B cell (primary cell): Measurements from ENCODE around the gene DAO. TPM values are rescaled to one million over a fixed set of nuclear protein-coding genes. Genes with fewer than 3 reads are reported as not detected.

ENCODE experiments used
- ATAC-seq: fragments of 200-7000 bp; cut with Tn5 transposase; one replicate; pipeline ENCODE4 v1.10.0; 2021; ENCODE audit warnings: low read depth, mild to moderate bottlenecking, moderate number of reproducible peaks, moderate library complexity
- CTCF ChIA-PET: fragments of 350-600 bp; sonication (Branson Sonifier 250); formaldehyde crosslinking; loops from one replicate; lab custom pipeline; 2021; ENCODE audit warnings: antibody characterized with exemption, inconsistent platforms; lab: Charles Lee
- POLR2A ChIA-PET: fragments of 350-600 bp; sonication (Branson Sonifier 250); formaldehyde crosslinking; loops from one replicate; lab custom pipeline; 2021; ENCODE audit warnings: antibody characterized with exemption; lab: Charles Lee
- DNase-seq: peaks from one replicate; pipeline ENCODE4 v3.0.0; 2013
- H2AFZ ChIP-seq: 2 replicates; pipeline ENCODE4 v1.6.1; 2012; ENCODE audit warnings: mild to moderate bottlenecking, low read depth, low read length; ENCODE audit not compliant: insufficient read depth, poor library complexity, severe bottlenecking
- H3K27ac ChIP-seq, 2 donors: 1 replicate in 1 of 2; 2 replicates in 1 of 2; pipeline ENCODE4 v1.5.1; 2012 to 2013; ENCODE audit warnings: low read length in 2 of 2, mild to moderate bottlenecking in 2 of 2, moderate library complexity in 1 of 2
- H3K27me3 ChIP-seq, 4 experiments: fragments of 200-600 bp in 1 of 4; sonication (generic) in 1 of 4; replicated peaks in 1 of 4; 1 replicate in 2 of 4; 2 replicates in 2 of 4; pipeline versions ENCODE4 v1.6.1 to v1.7.0; 2013 to 2016; ENCODE audit warnings: low read length in 3 of 4, mild to moderate bottlenecking in 2 of 4, mixed read lengths in 1 of 4, moderate library complexity in 1 of 4; ENCODE audit not compliant: insufficient read depth in 4 of 4, control insufficient read depth in 3 of 4; ENCODE audit errors: control extremely low read depth in 1 of 4
- H3K36me3 ChIP-seq, 2 experiments: replicated peaks in 1 of 2; 1 replicate in 1 of 2; 2 replicates in 1 of 2; pipeline versions ENCODE4 v1.6.1 to v1.7.1; 2013; ENCODE audit warnings: low read length in 1 of 2; ENCODE audit not compliant: insufficient read depth in 2 of 2, control insufficient read depth in 1 of 2; ENCODE audit errors: control extremely low read depth in 1 of 2, extremely low read depth in 1 of 2
- H3K4me1 ChIP-seq, 2 donors: fragments of 200-600 bp in 1 of 2; sonication (generic) in 1 of 2; 1 replicate in 1 of 2; 2 replicates in 1 of 2; pipeline versions ENCODE4 v1.5.1 to v1.6.1; 2013 to 2017; ENCODE audit warnings: low read length in 2 of 2; ENCODE audit not compliant: control insufficient read depth in 2 of 2, insufficient read depth in 2 of 2
- H3K4me2 ChIP-seq: replicated peaks from 2 replicates; pipeline ENCODE3; 2012; ENCODE audit warnings: mild to moderate bottlenecking, low read depth, low read length; ENCODE audit not compliant: poor library complexity, severe bottlenecking
- H3K4me3 ChIP-seq, 5 experiments: fragments of 200-600 bp in 1 of 5; sonication (generic) in 1 of 5; 1 replicate in 3 of 5; 2 replicates in 2 of 5; pipeline versions ENCODE4 v1.5.1 to v1.7.0; 2011 to 2016; ENCODE audit warnings: low read length in 4 of 5, mild to moderate bottlenecking in 4 of 5, low read depth in 2 of 5, control low read depth in 1 of 5, moderate library complexity in 1 of 5; ENCODE audit not compliant: insufficient read depth in 1 of 5; ENCODE audit errors: control extremely low read depth in 1 of 5, extremely low read depth in 1 of 5
- H3K79me2 ChIP-seq: fragments of 200-600 bp; sonication (generic); one replicate; pipeline ENCODE4 v1.6.0; 2016; ENCODE audit warnings: low read length; ENCODE audit not compliant: control insufficient read depth, insufficient read depth
- H3K9ac ChIP-seq: fragments of 200-600 bp; sonication (generic); 2 replicates; pipeline ENCODE4 v1.6.1; 2017; ENCODE audit warnings: mild to moderate bottlenecking, low read length, moderate library complexity
- H3K9me3 ChIP-seq, 3 donors: one replicate each; pipeline versions ENCODE4 v1.6.1 to v1.7.1; 2013; ENCODE audit warnings: low read length in 2 of 3; ENCODE audit not compliant: control insufficient read depth in 2 of 3, insufficient read depth in 1 of 3; ENCODE audit errors: control extremely low read depth in 1 of 3
- H4K20me1 ChIP-seq: 2 replicates; pipeline ENCODE4 v1.6.0; 2012; ENCODE audit warnings: mild to moderate bottlenecking, low read length; ENCODE audit not compliant: insufficient read depth, control insufficient read depth, poor library complexity, severe bottlenecking
- H3K27ac Mint-ChIP-seq: one replicate; pipeline ENCODE4 v1.8.0; 2021; ENCODE audit warnings: mixed read lengths
- H3K27me3 Mint-ChIP-seq: one replicate; pipeline ENCODE4 v1.8.0; 2021; ENCODE audit warnings: mixed read lengths
- H3K4me1 Mint-ChIP-seq: one replicate; pipeline ENCODE4 v1.8.0; 2021; ENCODE audit warnings: mixed read lengths
- H3K4me3 Mint-ChIP-seq: one replicate; pipeline ENCODE4 v1.8.0; 2021; ENCODE audit warnings: mixed read lengths
- H3K9me3 Mint-ChIP-seq: one replicate; pipeline ENCODE4 v1.8.0; 2022; ENCODE audit warnings: mixed read lengths; ENCODE audit not compliant: insufficient read depth
- CTCF ChIP-seq: fragments of 200-600 bp; IDR thresholded peaks from one replicate; pipeline ENCODE4 v1.8.0; 2022; ENCODE audit warnings: antibody characterized with exemption, mild to moderate bottlenecking
- EZH2 ChIP-seq: IDR thresholded peaks from 2 replicates; pipeline ENCODE4 v1.6.1; 2012; ENCODE audit warnings: borderline replicate concordance, low read depth, mild to moderate bottlenecking, moderate library complexity, low read length; ENCODE audit not compliant: insufficient read depth, poor library complexity, severe bottlenecking
- WGBS: methylation state at CpG from one replicate; pipeline ENCODE4 v1.1.5; 2013; ENCODE audit warnings: missing lambda C conversion rate; ENCODE audit not compliant: insufficient coverage; 5-methylcytosine and 5-hydroxymethylcytosine counted together
- intact Hi-C: fragments of 100-400 bp; cut with micrococcal nuclease; formaldehyde crosslinking; loops from one replicate; pipeline ENCODE4 v1.10.0; 2022
- polyA plus RNA-seq: library from polyadenylated mRNA; depleted of rRNA; stranded (reverse); fragments of >200 nt; gene quantifications from 2 replicates; pipeline ENCODE4 v1.2.3, GENCODE V29; 2012
- total RNA-seq, 2 donors: library from RNA; stranded (reverse); fragments of 120-200 nt in 1 of 2; gene quantifications; 1 replicate in 1 of 2; 2 replicates in 1 of 2; pipeline versions ENCODE4 v1.2.3 to v1.2.4, GENCODE V29; 2013 to 2022

DAO gene
- total and polyA plus RNA-seq, 2 donors (not counting 1 experiment from before 2014, with no cell fraction given): not detected

- Histone ChIP-seq H4K20me1 (no peaks in the 10 kb centered on the region), H3K4me1 (peaks cover 0 to 5% of the 10 kb centered on the region in 2 donors), H3K27me3 (peaks cover 0 to 12% (median 0%) of the 10 kb centered on the region in 4 experiments), H3K79me2 (no peaks in the 10 kb centered on the region), H2AFZ (no peak overlapping the region), H3K9ac (no peak overlapping the region), H3K4me2 (no peak overlapping the region), H3K9me3 (no peaks in the 10 kb centered on the region), H3K36me3 (no peaks in the 10 kb centered on the region), H3K4me3 (no peak overlapping the region), H3K27ac (no peak overlapping the region)
- ChIA-PET CTCF (interaction anchor here (0.7 to 2.8 kb wide), 2 partner anchors 68 to 317 kb away, joined by 3 to 16 read pairs; no protein-coding TSS in a partner anchor), POLR2A (no interaction called here)
- Mint-ChIP-seq H3K27ac (no peak overlapping the region), H3K4me3 (no peak overlapping the region), H3K27me3 (no peaks in the 10 kb centered on the region), H3K9me3 (no peaks in the 10 kb centered on the region), H3K4me1 (no peaks in the 10 kb centered on the region)
- no peak for DNase-seq
- 75% methylated on average over 2 of the region's 3 CpGs for WGBS
- intact Hi-C loops: no loop called here
- ATAC-seq: no peak
- no peak for TF ChIP-seq CTCF
- TF ChIP-seq EZH2: no peak
Measured at GRCh38 chr12:108881953-108882352, 2.1 kb downstream of the DAO start.

- Mint-ChIP-seq H3K4me1 (no peaks in the 10 kb centered on the region), H3K9me3 (no peaks in the 10 kb centered on the region), H3K27ac (no peak overlapping the region), H3K4me3 (no peak overlapping the region), H3K27me3 (no peaks in the 10 kb centered on the region)
- H3K36me3 ChIP-seq: no peaks in the 10 kb centered on the region
- no peak overlapping the region for H3K27ac ChIP-seq
- no peak for TF ChIP-seq EZH2
- peak; percentile 79 for TF ChIP-seq CTCF
- intact Hi-C loops: loop anchor here (1.0 kb wide), 1 partner anchor 67 kb away; no protein-coding TSS in a partner anchor
- DNase-seq (peak; percentile 76), ATAC-seq (peak; percentile 67)
- no peaks in the 10 kb centered on the region for H4K20me1 ChIP-seq
- no peaks in the 10 kb centered on the region for H3K9me3 ChIP-seq
- peaks cover 0 to 5% of the 10 kb centered on the region in 2 donors for H3K4me1 ChIP-seq
- no peak overlapping the region for H3K9ac ChIP-seq
- H3K79me2 ChIP-seq: no peaks in the 10 kb centered on the region
- no peak overlapping the region for H2AFZ ChIP-seq
- no peak overlapping the region for H3K4me2 ChIP-seq
- CTCF ChIA-PET: interaction anchor here (0.6 to 4.8 kb wide), 25 partner anchors 9 to 501 kb away, joined by 3 to 89 read pairs (median 4); partner anchors contain the start of genes ALKBH2, SSH1 and SVOP
- WGBS: 19% methylated on average over 5 of the region's 16 CpGs
- no peak overlapping the region for H3K4me3 ChIP-seq
- POLR2A ChIA-PET: interaction anchor here (0.6 to 0.8 kb wide), 2 partner anchors 27 to 188 kb away, joined by 3 read pairs; partner anchors contain the start of gene SSH1
- H3K27me3 ChIP-seq: peaks cover 0 to 12% (median 0%) of the 10 kb centered on the region in 4 experiments
Measured at GRCh38 chr12:108884116-108885012, 4.5 kb downstream of the DAO start.
